Measurements from ENCODE around the gene CFL1. TPM values are rescaled to one million over a fixed set of nuclear protein-coding genes. Genes with fewer than 3 reads are reported as not detected.
A peak's percentile ranks its signal among the peaks of the same experiment; 100 is the strongest.

The CFL1 gene
- total and polyA plus RNA-seq, 2 of the 8 experiments (the other 6 are each of a cell fraction or from before 2014, with no cell fraction given), result 1,252 to 1,365 TPM

DNA sequence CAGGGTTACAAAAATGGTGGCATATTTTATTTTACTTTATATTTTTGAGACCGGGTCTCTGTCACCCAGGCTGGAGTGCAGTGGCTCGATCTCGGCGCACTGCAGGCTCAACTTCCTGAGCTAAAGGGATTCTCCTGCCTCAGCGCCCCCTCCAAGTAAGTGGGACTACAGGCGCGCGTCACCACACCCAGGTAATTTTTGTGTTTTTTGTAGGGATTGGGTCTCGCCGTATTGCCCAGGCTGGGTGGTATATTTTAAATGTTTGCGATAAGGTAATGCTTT lies 42.9 kb upstream of the CFL1 start:
- Histone ChIP-seq H4K8ac (ENCODE audit: extremely low read depth, insufficient read depth, low read length) (no peak overlapping the region), H3K79me2 (ENCODE audit: control insufficient read depth in 1 of 2, insufficient read depth in 2 of 2, low read length in 2 of 2) (no peaks in the 10 kb centered on the region), H4K91ac (replicated peaks; ENCODE audit: insufficient read length, low read length) (no peak overlapping the region), H2BK15ac (ENCODE audit: low read length) (no peak overlapping the region), H4K20me1 (replicated peaks in 1 of 2; ENCODE audit: control insufficient read depth in 1 of 2, insufficient read depth in 2 of 2, low read length in 2 of 2) (peaks cover 0 to 4% of the 10 kb centered on the region in 2 experiments), H3K23ac (ENCODE audit: insufficient read length) (no peak overlapping the region), H2BK5ac (ENCODE audit: low read depth, low read length) (no peak overlapping the region), H3K4me1 (replicated peaks in 1 of 4; ENCODE audit: control insufficient read depth in 3 of 4, insufficient read depth in 4 of 4, low read length in 3 of 4) (peaks cover 3 to 11% (median 8%) of the 10 kb centered on the region in 4 experiments; a peak in 6 of 7 replicates), H2BK20ac (ENCODE audit: low read length) (no peak overlapping the region), H3K4me2 (ENCODE audit: insufficient read depth in 1 of 2, low read depth in 2 of 2, low read length in 2 of 2) (peak overlapping the region; percentile 78 to 89; a peak in 3 of 4 replicates), H3K56ac (replicated peaks; ENCODE audit: insufficient read length, low read depth, low read length) (no peak overlapping the region), H2AK5ac (ENCODE audit: low read depth, low read length) (no peak overlapping the region), H2BK12ac (ENCODE audit: low read depth, low read length) (no peak overlapping the region), H3K9ac (replicated peaks in 1 of 4; ENCODE audit: extremely low read depth in 1 of 4, low read depth in 3 of 4, low read length in 3 of 4) (no peak overlapping the region), H2BK120ac (replicated peaks; ENCODE audit: low read depth, low read length) (no peak overlapping the region), H3K4ac (replicated peaks; ENCODE audit: insufficient read length, low read depth, low read length) (no peak overlapping the region), H3K9me3 (ENCODE audit: insufficient read depth in 2 of 2, low read depth in 1 of 2, low read length in 1 of 2) (no peaks in the 10 kb centered on the region), H3K27me3 (replicated peaks in 1 of 4; ENCODE audit: control insufficient read depth in 3 of 4, extremely low read depth in 1 of 4, insufficient read depth in 3 of 4, low read length in 3 of 4) (peaks cover 15 to 41% (median 36%) of the 10 kb centered on the region in 4 experiments), H3K14ac (ENCODE audit: insufficient read length) (no peak overlapping the region), H4K5ac (ENCODE audit: insufficient read length, low read depth, low read length) (no peak overlapping the region), H2AFZ (ENCODE audit: low read length) (no peak overlapping the region), H3K23me2 (ENCODE audit: low read depth, low read length) (peaks cover 9% of the 10 kb centered on the region; the same call in 1 of the 2 replicates), H3K4me3 (ENCODE audit: extremely low read depth in 1 of 4, insufficient read depth in 2 of 4, low read depth in 3 of 4, low read length in 4 of 4) (peak overlapping the region in 1 of 4 experiments; percentile 71; a peak in 2 of 8 replicates), H3K27ac (ENCODE audit: low read depth, low read length) (no peak overlapping the region), H3K18ac (ENCODE audit: extremely low read depth, low read length) (no peak overlapping the region), H3K36me3 (ENCODE audit: control insufficient read depth in 2 of 4, insufficient read depth in 4 of 4, low read length in 3 of 4) (no peaks in the 10 kb centered on the region), H3K79me1 (ENCODE audit: low read depth, low read length) (no peaks in the 10 kb centered on the region; the same call in 1 of the 2 replicates)
- no peak for TF ChIP-seq SIRT6 (IDR thresholded peaks at IDR 0.05; ENCODE audit: low read length)
- no peak for TF ChIP-seq SP4 (IDR thresholded peaks at IDR 0.05; ENCODE audit: low read length)
- no peak for TF ChIP-seq CBX8 (IDR thresholded peaks at IDR 0.05; ENCODE audit: borderline replicate concordance, low read depth, low read length)
- TF ChIP-seq ATF3 (IDR thresholded peaks at IDR 0.05; ENCODE audit: insufficient read depth, low read depth, low read length), result no peak
- no peak for TF ChIP-seq TBP (IDR thresholded peaks at IDR 0.05; ENCODE audit: low read depth, low read length)
- no peak for TF ChIP-seq MAFK (IDR thresholded peaks at IDR 0.05; ENCODE audit: low read depth, low read length)
- DNase-seq (ENCODE audit: low read depth in 1 of 2, low spot score in 2 of 2) (no peak), FAIRE-seq (no peak)
- 70% methylated on average over 11 of the region's 11 CpGs; no CpG with 5 or more reads in 1 of the 2 experiments for WGBS, 2 experiments (ENCODE audit: extremely low coverage in 1 of 2, insufficient coverage in 1 of 2, insufficient read length in 1 of 2, insufficient replicate concordance in 2 of 2, low coverage in 1 of 2, low lambda C conversion rate in 2 of 2, missing lambda C conversion rate in 1 of 2)
- CTCF ChIA-PET (ENCODE audit: partially characterized antibody), result interaction anchor here (0.9 to 9.7 kb wide), 9 partner anchors 7 to 91 kb away, joined by 3 to 150 read pairs (median 6); partner anchors contain the start of genes CCDC85B, FIBP and MUS81
- POLR2A ChIA-PET (ENCODE audit: partially characterized antibody), result interaction anchor here (0.6 to 2.6 kb wide), 8 partner anchors 9 to 47 kb away, joined by 3 to 18 read pairs (median 4); partner anchors contain the start of genes CCDC85B and FIBP

Measured in H1 (cell line).